OCI-LY7 (cell line): Measurements from ENCODE around the gene GTF2B. TPM values are rescaled to one million over a fixed set of nuclear protein-coding genes. Genes with fewer than 3 reads are reported as not detected.

Source experiments
- BruUV-seq: library from RNA; stranded (reverse); fragments of 400-500 nt; replicated peaks from 2 replicates; lab custom pipeline; 2021; lab: Mats Ljungman, UMichigan
- CTCF ChIA-PET: fragments of 300-600 bp; sonication (Branson Sonifier 250); formaldehyde crosslinking; loops from one replicate; lab custom pipeline; 2022; ENCODE audit warnings: antibody characterized with exemption; ENCODE audit not compliant: unreplicated experiment; lab: Charles Lee
- POLR2A ChIA-PET: fragments of 300-600 bp; sonication (Branson Sonifier 250); formaldehyde crosslinking; loops from one replicate; lab custom pipeline; 2022; ENCODE audit warnings: antibody characterized with exemption; lab: Charles Lee
- DNase-seq: peaks from one replicate; pipeline ENCODE4 v3.0.0-alpha.2; 2015; ENCODE audit warnings: low spot score
- H2AFZ ChIP-seq: fragments of 200-600 bp; sonication (generic), shearing (Covaris generic); 2 replicates; pipeline ENCODE4 v1.6.1; 2014; ENCODE audit warnings: mild to moderate bottlenecking, antibody characterized with exemption, low read length, moderate library complexity
- H3K27ac ChIP-seq: fragments of 200-600 bp; sonication (generic); 2 replicates; pipeline ENCODE4 v1.5.1; 2014; ENCODE audit warnings: mixed run types, low read depth, mild to moderate bottlenecking, moderate library complexity, low read length, inconsistent platforms; ENCODE audit not compliant: poor library complexity, severe bottlenecking
- H3K36me3 ChIP-seq: fragments of 200-600 bp; sonication (generic); 2 replicates; pipeline ENCODE4 v1.6.1; 2014; ENCODE audit warnings: mild to moderate bottlenecking, antibody characterized with exemption, low read length, moderate library complexity, mixed read lengths; ENCODE audit not compliant: insufficient read depth
- H3K4me1 ChIP-seq: fragments of 200-600 bp; sonication (generic); 2 replicates; pipeline ENCODE4 v1.5.1; 2014; ENCODE audit warnings: mild to moderate bottlenecking, low read length; ENCODE audit not compliant: insufficient read depth, poor library complexity, severe bottlenecking
- H3K4me2 ChIP-seq: fragments of 200-600 bp; sonication (generic); 2 replicates; pipeline ENCODE4 v1.6.1; 2014; ENCODE audit warnings: mild to moderate bottlenecking, low read length
- H3K4me3 ChIP-seq: fragments of 200-600 bp; sonication (generic); 2 replicates; pipeline ENCODE4 v1.5.1; 2014; ENCODE audit warnings: mild to moderate bottlenecking, low read depth, low read length; ENCODE audit not compliant: poor library complexity, severe bottlenecking
- H3K79me2 ChIP-seq: fragments of 200-600 bp; sonication (generic); 2 replicates; pipeline ENCODE4 v1.6.1; 2016; ENCODE audit warnings: low read depth, mild to moderate bottlenecking, low read length, moderate library complexity, mixed read lengths; ENCODE audit not compliant: insufficient read depth
- H3K9me2 ChIP-seq: fragments of 200-600 bp; sonication (generic); 2 replicates; pipeline ENCODE4 v1.6.1; 2016; ENCODE audit warnings: mild to moderate bottlenecking, low read length, mixed read lengths; ENCODE audit not compliant: insufficient read depth
- H3K9me3 ChIP-seq: fragments of 200-600 bp; sonication (generic); 2 replicates; pipeline ENCODE4 v1.6.1; 2014; ENCODE audit warnings: mild to moderate bottlenecking, mixed run types, low read length, mixed read lengths
- H4K20me1 ChIP-seq: fragments of 200-600 bp; sonication (generic); 2 replicates; pipeline ENCODE4 v1.6.1; 2014; ENCODE audit warnings: mild to moderate bottlenecking, antibody characterized with exemption, low read length, moderate library complexity, mixed read lengths; ENCODE audit not compliant: insufficient read depth
- CTCF ChIP-seq: fragments of 200-600 bp; sonication (generic); conservative IDR thresholded peaks from 2 replicates; pipeline ENCODE4 v1.5.1; 2014; ENCODE audit warnings: mild to moderate bottlenecking, antibody characterized with exemption, low read length, moderate library complexity, mixed read lengths
- EZH2phosphoT487 ChIP-seq: fragments of 200-600 bp; sonication (generic); IDR thresholded peaks from 2 replicates; pipeline ENCODE4 v1.6.1; 2018; ENCODE audit warnings: low read depth, borderline replicate concordance, mild to moderate bottlenecking, mixed run types, antibody characterized with exemption, low read length, moderate library complexity, mixed read lengths
- intact Hi-C: fragments of 100-400 bp; cut with micrococcal nuclease; formaldehyde crosslinking; loops from one replicate; pipeline ENCODE4 v1.10.0; 2022; ENCODE audit not compliant: unreplicated experiment
- total RNA-seq, 2 experiments: library from RNA; depleted of rRNA in 1 of 2; stranded (reverse); fragments of >200 nt in 1 of 2; shearing (Covaris generic) in 1 of 2; gene quantifications; 2 replicates each; pipeline ENCODE4 v1.2.3, GENCODE V29; 2014 to 2022

Gene GTF2B
- total RNA-seq, 2 experiments from 2014 or later = 28.9 to 40.3 TPM

DNA sequence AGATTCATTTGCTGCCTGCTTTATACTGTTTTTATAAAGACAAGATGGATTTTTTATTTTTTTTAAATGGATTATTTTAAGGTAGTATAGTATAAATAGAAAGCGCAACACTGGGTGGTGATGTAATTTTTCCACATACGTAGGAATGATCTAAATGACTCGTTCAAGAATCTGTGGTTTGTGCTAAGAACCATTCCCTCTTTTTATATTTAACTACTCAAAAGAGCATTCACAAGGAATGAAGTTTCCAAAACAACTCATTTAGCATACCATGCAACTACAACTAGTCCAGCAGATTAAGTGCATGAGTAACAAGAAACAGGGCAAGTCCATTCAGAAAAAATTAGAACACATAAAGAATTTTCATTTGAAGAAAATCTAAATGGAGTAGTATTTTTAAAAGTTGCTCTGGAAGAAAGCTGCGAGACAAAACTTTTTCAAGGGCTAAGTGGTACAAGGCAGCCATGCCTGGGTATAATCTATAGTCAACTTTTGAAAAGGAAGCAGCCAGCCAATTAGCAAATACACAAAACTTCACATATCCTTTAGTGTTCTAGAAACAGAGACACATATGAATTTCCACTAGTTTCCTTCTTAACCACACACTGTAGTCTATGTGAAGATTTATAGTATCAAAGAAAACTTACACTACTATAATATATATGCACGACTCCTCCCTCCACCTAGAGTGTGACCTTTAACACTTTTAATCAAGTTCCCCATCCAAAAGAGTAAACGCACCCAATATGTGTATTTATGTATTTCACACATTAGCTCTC is 23.4 kb downstream of the GTF2B start:
- Histone ChIP-seq H4K20me1 (peaks cover 5% of the 10 kb centered on the region), H3K4me2 (no peak overlapping the region), H3K4me3 (no peak overlapping the region), H3K4me1 (no peaks in the 10 kb centered on the region), H3K27ac (no peak overlapping the region), H3K9me2 (no peaks in the 10 kb centered on the region), H3K9me3 (no peaks in the 10 kb centered on the region), H3K79me2 (peaks cover 47% of the 10 kb centered on the region), H2AFZ (no peak overlapping the region), H3K36me3 (peaks cover 40% of the 10 kb centered on the region)
- no TSS peak for BruUV-seq
- DNase-seq = no peak
- CTCF ChIA-PET = no interaction called here
- POLR2A ChIA-PET = interaction anchor here (1.3 kb wide), 1 partner anchor 8 kb away, joined by 3 read pairs; no protein-coding TSS in a partner anchor
- intact Hi-C loops = no loop called here
- TF ChIP-seq CTCF (no peak), EZH2phosphoT487 (no peak)

DNA sequence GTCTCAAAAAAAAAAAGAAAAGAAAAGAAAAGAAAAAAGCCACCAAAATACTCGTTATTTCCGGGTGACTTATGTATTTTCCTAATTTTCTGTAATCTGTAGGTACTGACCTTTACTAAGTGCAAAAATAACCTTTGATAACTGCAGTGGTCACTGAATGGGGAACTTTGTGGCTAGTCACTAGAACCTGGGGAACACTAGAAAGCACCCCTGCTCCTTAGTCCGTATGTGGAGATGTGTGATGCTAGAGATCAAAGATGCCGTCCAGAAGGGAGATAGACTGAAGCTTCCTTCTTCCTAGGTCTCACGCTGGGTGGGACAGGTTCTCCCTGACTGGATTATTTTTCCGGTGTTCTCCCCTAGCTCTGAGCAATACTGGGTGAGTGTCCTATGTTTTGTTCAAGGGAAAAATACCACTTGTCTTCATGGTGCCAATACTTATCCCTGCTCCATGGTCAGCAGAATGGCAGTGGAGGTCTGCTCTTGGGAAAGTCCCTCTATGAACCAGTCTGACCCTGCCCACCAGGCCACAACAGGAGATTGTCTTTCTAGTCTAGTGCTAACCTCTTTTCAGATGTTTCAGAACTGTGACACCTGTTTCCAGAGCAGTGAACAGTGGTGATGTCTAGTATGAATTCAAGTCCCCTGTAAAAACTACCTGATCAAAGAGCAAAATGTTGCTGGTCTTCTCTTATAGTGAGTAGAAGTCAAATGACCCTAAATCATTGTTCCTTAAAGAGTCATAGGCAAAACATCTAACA is 39.9 kb downstream of the GTF2B start:
- H3K4me2 ChIP-seq = no peak overlapping the region
- H3K4me3 ChIP-seq = no peak overlapping the region
- POLR2A ChIA-PET = interaction anchor here (0.6 to 1.6 kb wide), 2 partner anchors 21 to 83 kb away, joined by 3 to 6 read pairs; no protein-coding TSS in a partner anchor
- no TSS peak for BruUV-seq
- H3K27ac ChIP-seq = no peak overlapping the region
- DNase-seq = no peak
- intact Hi-C loops = no loop called here
- TF ChIP-seq EZH2phosphoT487 (no peak), CTCF (no peak)
- CTCF ChIA-PET = no interaction called here
- H3K36me3 ChIP-seq = peaks cover 55% of the 10 kb centered on the region
- no peaks in the 10 kb centered on the region for H3K9me2 ChIP-seq
- no peaks in the 10 kb centered on the region for H3K79me2 ChIP-seq
- no peaks in the 10 kb centered on the region for H3K4me1 ChIP-seq
- H2AFZ ChIP-seq = no peak overlapping the region
- no peaks in the 10 kb centered on the region for H3K9me3 ChIP-seq
- no peaks in the 10 kb centered on the region for H4K20me1 ChIP-seq
